HG03469 (cell line): ENCODE data around the gene GNB1L.
"Not testable (repeated sequence)": the region's sequence is repeated elsewhere in the genome, so short reads cannot be mapped to it uniquely, and the experiment has no call there.

Experiments
- ATAC-seq: cut with Tn5 transposase; IDR thresholded peaks from one replicate; pipeline ENCODE4 v1.9.1; 2021; ENCODE audit warnings: mild to moderate bottlenecking, moderate library complexity, moderate number of reproducible peaks; ENCODE audit not compliant: unreplicated experiment

Gene GNB1L

DNA sequence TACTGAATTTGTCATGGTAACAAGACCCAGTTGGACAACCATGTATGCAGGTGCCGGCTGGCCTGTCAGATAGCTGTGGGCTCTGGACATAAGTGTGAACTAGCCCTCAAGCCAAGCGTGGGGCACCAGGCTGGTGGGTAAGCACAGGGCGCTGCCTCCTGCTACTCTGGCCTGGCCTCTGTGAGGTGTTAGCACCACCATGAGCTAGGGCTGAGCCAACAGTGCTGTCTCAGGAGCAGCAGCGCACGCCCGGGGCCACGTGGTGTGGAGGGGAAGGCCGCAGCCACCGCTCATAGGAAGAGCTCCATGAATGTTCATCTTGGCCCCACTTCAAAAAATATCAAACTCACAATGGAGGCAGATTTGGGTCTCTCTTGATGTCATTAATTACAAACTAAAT, 35.3 kb upstream of the GNB1L start:
- ATAC-seq, result no peak

- ATAC-seq, result no peak
These were observed 33.6 kb upstream of the GNB1L start for GRCh38 chr22:19888131-19888746.

- ATAC-seq, result no peak
These were observed 32.7 kb upstream of the GNB1L start for GRCh38 chr22:19887256-19887985.

DNA sequence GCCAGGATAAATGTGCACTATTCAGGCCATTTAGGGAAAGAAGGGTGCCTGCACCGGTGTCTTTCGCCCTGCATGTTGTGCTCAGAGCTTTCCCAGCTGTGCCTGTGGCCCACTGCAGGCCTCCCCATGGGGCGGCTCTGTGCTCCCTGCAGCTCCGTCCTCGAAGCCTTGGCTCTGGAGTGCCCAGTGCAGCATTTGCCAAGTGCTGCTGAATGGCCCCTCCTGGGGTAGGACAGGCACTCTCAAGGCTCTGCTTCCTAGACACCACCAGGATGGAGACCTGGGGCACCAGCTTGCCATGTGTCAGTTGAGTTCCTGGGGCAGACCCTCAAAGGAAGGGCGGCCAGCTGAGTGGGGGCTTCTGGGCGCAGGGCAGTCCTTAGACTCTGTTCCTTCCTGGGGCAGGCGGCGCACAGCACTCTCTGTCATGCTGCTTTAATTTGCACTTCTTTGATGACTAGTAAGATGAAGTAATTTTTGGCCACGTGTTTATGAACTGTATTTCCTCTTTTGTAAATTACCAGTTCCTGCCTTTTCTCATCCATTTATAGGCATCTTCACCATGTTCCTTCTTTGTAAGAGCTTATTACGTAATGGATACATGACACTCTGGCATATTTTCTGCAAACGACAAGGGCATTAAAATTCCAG, 32.1 kb upstream of the GNB1L start:
- ATAC-seq, result no peak

DNA sequence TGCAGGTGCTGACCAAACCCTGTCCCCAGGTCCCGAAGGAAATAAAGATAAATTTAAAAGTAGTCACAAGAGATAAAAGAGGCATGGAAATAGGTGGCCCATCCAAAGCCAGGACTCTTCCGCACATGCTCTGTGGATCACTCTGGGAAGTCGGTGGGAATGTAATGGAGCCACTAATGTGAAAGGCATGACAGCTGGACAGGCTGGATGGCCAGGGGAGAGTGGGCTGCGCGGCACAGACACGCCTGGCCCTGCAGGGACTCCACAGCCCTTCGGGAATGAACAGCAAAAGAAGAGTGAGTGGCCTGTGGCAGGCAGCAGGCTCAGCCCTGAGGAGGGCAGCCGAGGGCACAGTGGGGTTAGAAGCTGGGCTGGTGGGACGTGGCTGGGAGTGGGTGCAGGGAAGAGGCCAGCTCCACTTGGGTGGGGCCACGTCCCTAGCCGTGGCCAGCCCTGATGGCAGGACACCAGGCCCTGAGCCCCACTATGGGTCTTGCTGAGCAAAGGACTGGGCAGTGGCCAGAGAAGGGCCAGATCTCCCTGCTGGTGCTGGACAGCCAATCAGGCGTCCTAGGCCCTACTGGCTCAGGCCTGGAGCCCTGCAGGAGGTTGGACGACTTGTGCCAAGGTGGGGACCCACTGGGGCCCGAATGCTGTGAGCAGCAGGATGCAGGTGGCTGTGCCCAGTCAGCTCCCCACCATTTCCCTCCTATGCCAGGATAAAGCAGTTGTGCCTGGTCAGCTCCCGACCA, 31.3 kb upstream of the GNB1L start:
- ATAC-seq, result no peak

DNA sequence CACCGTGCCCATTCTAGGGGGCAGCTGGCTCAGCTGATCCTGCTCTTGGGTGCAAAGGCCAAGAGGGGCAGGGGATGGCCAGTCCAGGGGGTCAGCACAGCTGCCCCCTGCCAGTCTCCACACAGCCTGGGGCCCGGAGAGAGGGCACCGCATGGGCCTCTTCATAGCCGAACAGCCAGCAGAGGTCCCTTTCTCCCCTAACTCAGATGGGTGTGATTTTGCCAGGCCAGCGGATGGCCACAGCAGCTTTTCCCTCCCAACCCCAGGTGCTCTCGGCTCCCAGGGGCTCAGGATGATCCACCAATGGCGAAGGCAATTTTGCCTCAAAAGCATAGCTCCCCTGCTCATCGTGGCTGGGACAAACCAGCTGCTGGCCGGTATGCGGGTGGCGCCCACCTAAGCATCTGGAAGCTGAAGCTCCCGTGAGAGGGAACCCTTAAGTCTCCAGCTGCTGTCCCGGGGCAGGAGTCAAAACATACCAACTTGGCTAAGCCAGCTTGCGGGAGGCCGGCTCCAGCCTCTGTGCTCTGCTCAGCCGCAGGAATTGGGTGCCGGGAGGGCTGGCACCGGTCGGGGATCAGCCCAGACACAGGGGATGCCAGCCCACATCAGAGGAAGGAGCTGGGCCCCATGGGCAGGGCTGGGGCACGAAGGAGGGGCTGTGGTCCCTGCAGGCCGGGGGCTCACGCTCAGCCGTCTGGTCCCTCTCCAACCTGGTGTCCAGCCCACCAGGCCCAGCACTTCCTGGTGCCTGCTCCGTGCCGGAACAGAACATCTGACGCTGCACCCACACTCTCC, 30.5 kb upstream of the GNB1L start:
- no peak for ATAC-seq

DNA sequence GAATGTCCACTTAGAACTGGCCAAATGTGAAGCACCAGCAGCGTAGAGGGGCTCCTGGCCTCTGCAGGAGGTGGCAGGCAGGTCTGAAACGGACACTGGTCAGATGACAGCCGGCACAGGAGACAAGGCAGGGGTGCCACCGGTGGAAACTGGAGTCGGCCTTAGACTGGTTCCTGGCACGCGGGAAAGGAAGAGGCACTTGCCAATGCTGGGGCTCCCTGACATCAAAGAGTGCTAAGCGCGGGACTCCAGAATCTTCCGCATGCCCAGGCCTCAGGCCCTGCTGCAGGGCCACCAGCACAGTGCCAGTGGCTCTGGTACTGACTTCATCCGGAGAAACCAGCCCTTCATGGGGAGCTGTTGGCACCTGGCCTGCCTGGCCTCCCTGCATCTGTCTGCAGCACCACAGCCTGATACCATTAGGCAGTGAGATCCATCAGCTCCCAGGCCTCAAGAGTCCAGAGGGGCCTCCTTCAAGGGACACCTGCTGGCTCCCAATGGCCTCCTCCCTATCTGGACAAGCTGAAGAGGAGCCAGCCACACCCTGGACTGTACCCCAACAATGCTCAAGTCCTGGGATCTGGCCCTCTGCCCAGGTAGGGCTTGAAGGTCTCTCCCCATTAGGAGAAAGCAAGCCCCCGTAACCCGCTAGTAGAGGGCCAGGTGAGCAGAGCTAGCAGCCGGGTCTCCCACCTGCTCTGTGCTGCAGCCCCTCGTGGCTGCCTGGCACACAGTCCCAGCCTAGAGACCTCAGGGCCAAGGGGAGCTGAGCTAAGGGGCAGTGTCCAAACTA, 29.7 kb upstream of the GNB1L start:
- ATAC-seq, result no peak

DNA sequence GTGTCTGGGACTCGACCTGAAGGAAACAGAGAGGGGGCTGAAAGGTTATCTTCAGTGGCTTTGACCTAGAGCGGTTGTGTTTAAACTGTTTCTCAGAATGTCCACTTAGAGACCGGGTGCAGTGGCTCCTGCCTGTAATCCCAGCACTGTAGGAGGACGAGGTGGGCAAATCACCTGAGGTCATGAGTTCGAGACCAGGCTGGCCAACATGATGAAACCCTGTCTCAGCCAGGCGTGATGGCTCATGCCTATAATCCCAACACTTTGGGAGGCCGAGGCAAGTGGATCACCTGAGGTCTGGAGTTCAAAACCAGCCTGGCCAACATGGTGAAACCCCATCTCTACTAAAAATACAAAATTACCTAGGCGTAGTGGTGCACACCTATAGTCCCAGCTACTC, 28.8 kb upstream of the GNB1L start:
- not testable (repeated sequence) for ATAC-seq

DNA sequence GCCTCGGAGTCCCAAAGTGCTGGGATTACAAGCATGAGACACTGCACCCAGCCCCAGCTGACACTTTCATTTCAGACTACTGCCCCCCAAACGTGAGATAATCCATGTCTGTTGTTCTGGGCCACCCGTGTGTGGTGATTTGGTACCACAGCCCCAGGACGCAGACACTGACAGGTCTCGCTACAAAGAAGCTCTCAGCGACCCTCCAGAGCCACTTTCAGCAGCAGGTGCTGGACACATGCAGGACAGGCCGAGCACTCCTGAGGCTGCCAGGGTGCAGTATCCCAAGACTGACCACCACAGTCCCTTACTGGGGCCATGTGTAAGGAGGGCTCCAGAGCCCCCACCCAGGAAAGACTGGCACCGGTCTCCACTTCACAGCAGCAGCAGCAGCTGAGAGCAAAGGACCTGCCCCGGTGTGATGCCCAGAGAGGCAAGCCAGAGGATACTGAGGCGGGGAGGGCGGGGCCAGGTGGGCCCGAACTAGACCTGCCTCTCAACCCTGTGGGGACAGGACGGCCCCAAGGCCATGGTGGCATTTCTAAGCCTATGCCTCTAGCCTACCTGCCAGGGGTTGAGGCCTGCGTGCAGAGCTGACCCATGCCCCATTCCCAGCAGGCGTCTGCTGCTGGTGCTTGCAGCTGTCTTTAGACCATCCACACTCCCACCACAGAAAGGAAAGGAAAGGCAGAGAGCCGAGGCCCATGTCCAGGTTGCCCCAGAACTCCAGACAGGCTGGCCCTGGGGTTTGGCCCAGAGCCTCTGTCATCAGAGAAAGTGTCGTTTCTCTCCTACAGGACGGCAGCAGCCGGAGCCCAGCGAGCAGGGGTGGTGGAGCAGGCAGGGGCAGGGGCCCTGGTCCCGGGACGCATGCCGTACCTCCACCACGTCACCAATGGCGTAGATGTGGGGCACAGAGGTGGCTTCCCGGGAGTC, 28.0 kb upstream of the GNB1L start:
- ATAC-seq, result no peak

- no peak for ATAC-seq
These were observed 26.3 kb upstream of the GNB1L start for GRCh38 chr22:19880786-19881569.

- ATAC-seq, result no peak
These were observed 25.5 kb upstream of the GNB1L start for GRCh38 chr22:19879992-19880785.

DNA sequence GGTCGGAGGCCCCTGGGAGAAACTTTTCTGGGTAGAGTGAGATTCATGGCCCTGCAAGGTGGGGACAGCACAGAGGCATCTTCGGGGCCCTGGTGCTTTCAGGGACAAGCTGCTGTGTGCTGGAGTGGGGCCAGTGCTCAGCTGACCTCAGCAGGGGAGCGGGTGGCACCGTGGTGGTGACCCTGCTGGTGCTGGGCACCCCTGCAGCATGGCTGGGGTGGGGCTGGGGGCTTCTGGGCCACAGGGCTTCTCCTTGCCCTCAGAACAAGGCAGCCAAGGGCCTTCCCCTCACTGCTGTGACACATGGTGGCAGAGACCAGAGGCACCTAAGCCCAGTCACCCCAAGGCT, 24.9 kb upstream of the GNB1L start:
- ATAC-seq, result no peak

DNA sequence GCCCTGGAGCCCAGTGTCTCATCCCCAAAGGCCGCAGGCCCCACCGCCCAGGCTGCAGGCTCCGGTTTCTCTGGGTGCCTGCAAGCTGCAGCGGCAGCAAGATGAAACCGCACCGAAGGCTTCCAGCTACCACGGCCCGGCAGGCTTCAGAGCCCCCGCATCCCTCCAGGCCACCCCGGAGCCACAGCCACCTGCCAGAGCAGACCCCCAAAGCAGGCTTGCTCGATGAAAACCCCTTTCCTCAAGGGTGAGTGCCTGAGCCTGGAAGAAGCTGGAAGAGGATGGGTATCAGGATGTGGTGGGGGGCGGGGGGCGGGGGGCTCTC, 24.5 kb upstream of the GNB1L start:
- ATAC-seq, result no peak

- no peak for ATAC-seq
These were observed 24.0 kb upstream of the GNB1L start for GRCh38 chr22:19878461-19879245.

GRCh38 chr22:19877626-19878339, 23.1 kb upstream of the GNB1L start:
- no peak for ATAC-seq
